ENCODE measurements around the gene NDFIP2.

Gene NDFIP2

DNA sequence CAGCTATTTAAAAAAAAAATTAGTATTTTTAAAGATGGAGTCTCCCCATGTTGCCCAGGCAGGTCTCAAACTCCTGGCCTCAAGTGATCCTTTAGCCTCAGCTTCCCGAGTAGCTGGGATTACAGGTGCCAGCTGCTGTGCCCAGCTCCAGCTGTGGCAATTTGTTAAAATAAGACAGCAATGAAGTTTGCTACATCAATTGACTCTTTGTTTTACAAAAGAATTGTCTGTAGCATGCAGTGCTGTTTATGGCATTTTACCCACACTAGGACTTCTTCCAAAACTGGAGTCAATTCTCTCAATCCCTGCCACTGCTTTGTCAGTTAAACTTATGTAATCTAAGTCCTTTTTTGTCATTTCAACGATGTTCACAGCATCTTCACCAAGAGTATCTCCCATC is 49.3 kb downstream of the NDFIP2 start:
- Histone ChIP-seq H3K4me3 (ENCODE audit: low read depth in 1 of 2, low read length in 2 of 2) (no peak overlapping the region), H2AFZ (ENCODE audit: low read depth, low read length) (no peak overlapping the region), H3K79me2 (ENCODE audit: insufficient read depth, low read length) (peaks cover 99% of the 10 kb centered on the region), H3K4me2 (ENCODE audit: insufficient read depth, low read length) (no peak overlapping the region), H3K36me3 (ENCODE audit: insufficient read depth, low read length) (peaks cover 88% of the 10 kb centered on the region), H3K27ac (ENCODE audit: low read length) (peak overlapping the region; percentile 58), H3K9ac (ENCODE audit: low read depth, low read length) (no peak overlapping the region), H4K20me1 (ENCODE audit: insufficient read depth, low read length) (no peaks in the 10 kb centered on the region), H3K27me3 (ENCODE audit: insufficient read depth, low read length, poor library complexity) (no peaks in the 10 kb centered on the region), H3K4me1 (ENCODE audit: insufficient read depth, low read length) (peaks cover 60% of the 10 kb centered on the region), H3K9me3 (ENCODE audit: insufficient read depth, low read length, severe bottlenecking) (no peaks in the 10 kb centered on the region)
- ATAC-seq (ENCODE audit: insufficient read depth, low read depth) (no peak), DNase-seq (no peak)
- TF ChIP-seq, protein P1, sequence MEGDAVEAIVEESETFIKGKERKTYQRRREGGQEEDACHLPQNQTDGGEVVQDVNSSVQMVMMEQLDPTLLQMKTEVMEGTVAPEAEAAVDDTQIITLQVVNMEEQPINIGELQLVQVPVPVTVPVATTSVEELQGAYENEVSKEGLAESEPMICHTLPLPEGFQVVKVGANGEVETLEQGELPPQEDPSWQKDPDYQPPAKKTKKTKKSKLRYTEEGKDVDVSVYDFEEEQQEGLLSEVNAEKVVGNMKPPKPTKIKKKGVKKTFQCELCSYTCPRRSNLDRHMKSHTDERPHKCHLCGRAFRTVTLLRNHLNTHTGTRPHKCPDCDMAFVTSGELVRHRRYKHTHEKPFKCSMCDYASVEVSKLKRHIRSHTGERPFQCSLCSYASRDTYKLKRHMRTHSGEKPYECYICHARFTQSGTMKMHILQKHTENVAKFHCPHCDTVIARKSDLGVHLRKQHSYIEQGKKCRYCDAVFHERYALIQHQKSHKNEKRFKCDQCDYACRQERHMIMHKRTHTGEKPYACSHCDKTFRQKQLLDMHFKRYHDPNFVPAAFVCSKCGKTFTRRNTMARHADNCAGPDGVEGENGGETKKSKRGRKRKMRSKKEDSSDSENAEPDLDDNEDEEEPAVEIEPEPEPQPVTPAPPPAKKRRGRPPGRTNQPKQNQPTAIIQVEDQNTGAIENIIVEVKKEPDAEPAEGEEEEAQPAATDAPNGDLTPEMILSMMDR (IDR thresholded peaks at IDR 0.05; ENCODE audit: borderline replicate concordance, extremely low read depth, low read length, poor library complexity, severe bottlenecking) = no peak
- no peak for TF ChIP-seq EZH2 (IDR thresholded peaks at IDR 0.05; ENCODE audit: borderline replicate concordance, low read depth, low read length, severe bottlenecking)

DNA sequence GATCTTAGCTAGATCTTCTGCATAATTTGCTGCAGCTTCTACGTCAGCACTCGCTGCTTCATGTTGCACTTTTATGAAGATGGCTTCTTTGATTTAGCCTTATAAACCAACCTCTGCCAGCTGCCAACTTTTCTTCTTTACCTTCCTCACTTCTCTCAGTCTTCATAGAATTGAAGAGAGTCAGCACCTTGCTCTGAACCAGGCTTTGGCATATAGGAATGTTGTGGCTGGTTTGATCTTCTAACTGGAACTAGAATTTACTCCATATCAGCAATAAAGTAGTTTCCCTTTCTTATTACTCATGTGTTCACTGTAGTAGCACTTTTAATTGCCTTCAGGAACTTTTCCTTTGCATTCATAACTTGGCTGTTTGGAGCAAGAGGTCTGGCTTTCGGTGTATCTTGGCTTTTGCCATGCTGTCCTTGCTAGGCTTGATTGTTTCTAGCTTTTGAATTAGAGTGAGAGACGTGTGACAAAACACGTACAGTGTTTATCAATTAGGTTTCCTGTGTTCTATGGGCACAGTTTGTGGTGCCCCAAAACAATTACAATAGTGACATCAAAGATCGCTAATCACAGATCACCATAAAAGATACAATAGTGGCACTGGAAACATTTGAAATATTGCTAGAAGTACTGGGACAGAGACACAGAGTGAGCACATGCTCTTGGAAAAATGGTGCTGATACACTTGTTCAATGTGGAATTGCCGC is 50.7 kb downstream of the NDFIP2 start:
- TF ChIP-seq, protein P1 (IDR thresholded peaks at IDR 0.05; ENCODE audit: borderline replicate concordance, extremely low read depth, low read length, poor library complexity, severe bottlenecking) = no peak
- TF ChIP-seq EZH2 (IDR thresholded peaks at IDR 0.05; ENCODE audit: borderline replicate concordance, low read depth, low read length, severe bottlenecking) = no peak
- DNase-seq = no peak
- Histone ChIP-seq H3K9ac (ENCODE audit: low read depth, low read length) (no peak overlapping the region), H3K4me2 (ENCODE audit: insufficient read depth, low read length) (no peak overlapping the region), H2AFZ (ENCODE audit: low read depth, low read length) (no peak overlapping the region), H3K36me3 (ENCODE audit: insufficient read depth, low read length) (peaks cover 85% of the 10 kb centered on the region), H3K27ac (ENCODE audit: low read length) (peak overlapping the region; percentile 58), H3K79me2 (ENCODE audit: insufficient read depth, low read length) (peaks cover 98% of the 10 kb centered on the region), H4K20me1 (ENCODE audit: insufficient read depth, low read length) (no peaks in the 10 kb centered on the region), H3K4me3 (ENCODE audit: low read depth in 1 of 2, low read length in 2 of 2) (no peak overlapping the region), H3K9me3 (ENCODE audit: insufficient read depth, low read length, severe bottlenecking) (no peaks in the 10 kb centered on the region), H3K27me3 (ENCODE audit: insufficient read depth, low read length, poor library complexity) (no peaks in the 10 kb centered on the region), H3K4me1 (ENCODE audit: insufficient read depth, low read length) (peaks cover 49% of the 10 kb centered on the region)
- peak; percentile 15; the same call in 2 of the 3 replicates for ATAC-seq (ENCODE audit: insufficient read depth, low read depth)

DNA sequence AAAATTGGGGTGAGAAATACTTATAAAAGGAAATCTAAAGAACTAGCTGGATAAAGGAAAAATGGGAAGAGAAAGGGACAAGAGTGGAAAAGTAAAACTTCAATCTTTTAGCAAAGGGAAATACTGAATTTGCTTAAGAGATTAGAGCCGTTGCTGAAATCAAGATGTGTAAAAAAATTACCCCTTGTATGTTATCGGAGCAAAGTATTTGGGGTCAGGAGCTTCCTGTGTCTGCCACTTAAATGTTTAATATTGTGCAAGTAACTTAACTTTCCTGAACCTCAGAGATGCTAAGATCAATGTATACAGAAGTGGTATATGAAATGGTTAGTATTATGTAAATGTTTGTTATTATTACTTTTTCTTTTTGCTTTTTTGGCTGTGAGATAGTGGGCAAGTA is 51.6 kb downstream of the NDFIP2 start:
- H3K9me3 ChIP-seq (ENCODE audit: insufficient read depth, low read length, severe bottlenecking) = no peaks in the 10 kb centered on the region
- H3K9ac ChIP-seq (ENCODE audit: low read depth, low read length) = no peak overlapping the region
- no peak overlapping the region for H2AFZ ChIP-seq (ENCODE audit: low read depth, low read length)
- H3K27ac ChIP-seq (ENCODE audit: low read length) = peak overlapping the region; percentile 58; the same call in 1 of the 2 replicates
- H3K36me3 ChIP-seq (ENCODE audit: insufficient read depth, low read length) = peaks cover 84% of the 10 kb centered on the region
- ATAC-seq (ENCODE audit: insufficient read depth, low read depth) (no peak), DNase-seq (no peak)
- H3K79me2 ChIP-seq (ENCODE audit: insufficient read depth, low read length) = peaks cover 97% of the 10 kb centered on the region
- peaks cover 43% of the 10 kb centered on the region for H3K4me1 ChIP-seq (ENCODE audit: insufficient read depth, low read length)
- H3K4me2 ChIP-seq (ENCODE audit: insufficient read depth, low read length) = no peak overlapping the region
- H3K4me3 ChIP-seq (ENCODE audit: low read depth in 1 of 2, low read length in 2 of 2) = no peak overlapping the region
- no peak for TF ChIP-seq EZH2 (IDR thresholded peaks at IDR 0.05; ENCODE audit: borderline replicate concordance, low read depth, low read length, severe bottlenecking)
- TF ChIP-seq, protein P1 (IDR thresholded peaks at IDR 0.05; ENCODE audit: borderline replicate concordance, extremely low read depth, low read length, poor library complexity, severe bottlenecking) = no peak
- H3K27me3 ChIP-seq (ENCODE audit: insufficient read depth, low read length, poor library complexity) = no peaks in the 10 kb centered on the region
- no peaks in the 10 kb centered on the region for H4K20me1 ChIP-seq (ENCODE audit: insufficient read depth, low read length)
